LHCN-M2 (cell line): ENCODE measurements around the gene MKLN1. TPM values are rescaled to one million over a fixed set of nuclear protein-coding genes. Genes with fewer than 3 reads are reported as not detected.
"Not testable (repeated sequence)": the region's sequence is repeated elsewhere in the genome, so short reads cannot be mapped to it uniquely, and the experiment has no call there.

Experiments
- DNase-seq: peaks from one replicate; pipeline ENCODE4 v3.0.0-alpha.2; 2012; ENCODE audit warnings: low read depth
- total RNA-seq: library from RNA; depleted of rRNA; stranded (reverse); fragments of >200 nt; gene quantifications from 2 replicates; pipeline ENCODE4 v1.2.3, GENCODE V29; 2014

Gene MKLN1
- total RNA-seq, 1 experiment from 2014 or later, result 40.5 TPM

DNA sequence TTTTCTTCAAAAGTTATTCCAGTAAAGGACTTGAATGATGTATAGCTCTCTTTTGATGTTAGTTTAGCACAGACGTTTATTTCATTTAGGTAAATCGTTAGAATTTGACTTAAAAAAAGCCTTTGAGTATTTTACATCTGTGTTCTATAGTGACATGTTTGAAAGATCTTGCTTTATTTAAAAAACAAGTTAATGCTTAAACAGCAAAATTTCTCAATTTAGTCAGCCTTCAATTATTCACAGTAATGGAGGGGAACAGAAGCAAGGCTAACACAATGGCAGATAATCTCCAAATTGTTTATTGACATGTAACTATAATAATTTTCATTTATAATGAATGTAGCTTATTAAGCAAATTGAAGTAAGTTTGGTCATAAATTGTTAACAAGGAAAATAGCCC, 63.5 kb downstream of the MKLN1 start:
- DNase-seq, result no peak

DNA sequence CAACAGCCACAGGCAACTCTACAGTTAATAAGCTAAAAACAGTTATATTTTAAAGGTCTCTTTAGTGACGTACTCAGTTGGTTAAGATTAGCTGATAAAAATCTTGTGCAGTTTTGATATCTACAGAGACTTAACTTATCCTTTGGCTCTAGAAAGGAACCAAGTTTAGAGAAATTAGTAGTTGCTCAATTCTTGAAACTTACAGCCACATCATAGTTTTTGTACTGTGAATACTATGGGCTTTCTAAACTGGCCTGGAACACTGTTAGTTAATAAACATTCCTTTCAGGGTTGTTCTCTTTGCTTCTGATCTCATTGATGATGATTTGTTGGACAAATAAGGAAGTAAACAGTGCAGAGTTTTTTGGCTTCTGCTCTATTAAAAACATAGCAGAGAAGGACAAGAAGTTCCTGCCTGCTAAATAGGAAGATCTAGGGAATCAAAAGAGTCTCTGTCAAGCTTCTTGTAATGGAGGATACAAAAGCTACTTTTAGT, 73.1 kb downstream of the MKLN1 start:
- DNase-seq, result peak; percentile 7

DNA sequence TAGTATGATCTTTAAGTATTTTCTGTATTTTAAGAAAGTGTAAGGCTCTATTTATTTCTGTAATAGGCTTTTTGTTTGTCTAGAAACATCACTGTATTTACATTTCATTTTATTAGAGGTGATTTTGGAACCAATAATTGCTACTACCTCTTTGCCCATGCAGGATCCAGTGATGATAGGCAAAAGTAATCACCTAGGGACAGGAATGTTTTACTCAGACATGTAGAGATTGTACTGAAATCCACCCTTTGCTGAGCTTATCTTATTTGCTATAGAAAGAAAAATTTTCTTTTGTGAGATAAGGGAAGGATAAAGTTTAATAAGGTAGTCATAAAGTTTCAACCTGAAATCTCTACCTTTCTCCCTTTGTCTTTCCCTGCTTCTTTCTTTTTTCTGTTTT, 73.5 kb downstream of the MKLN1 start:
- no peak for DNase-seq

DNA sequence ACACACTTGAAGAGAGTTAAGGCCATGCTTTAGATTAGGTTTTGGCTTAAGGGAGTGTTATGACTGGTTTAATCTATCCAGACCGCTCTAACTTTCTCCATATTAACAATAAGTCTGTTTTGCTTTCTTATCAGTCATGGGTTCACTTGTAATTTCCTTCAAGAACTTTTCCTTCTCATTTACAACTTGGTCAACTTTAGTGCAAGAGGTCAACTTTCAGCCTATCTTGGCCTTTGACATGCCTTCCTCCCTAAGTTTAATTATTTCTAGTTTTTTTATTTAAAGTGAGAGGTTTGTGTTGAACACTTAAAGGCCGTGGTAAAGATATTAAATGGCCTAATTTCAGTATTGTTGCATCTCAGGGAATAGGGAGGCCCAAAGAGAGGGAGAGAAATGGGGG, 75.6 kb downstream of the MKLN1 start:
- no peak for DNase-seq

DNA sequence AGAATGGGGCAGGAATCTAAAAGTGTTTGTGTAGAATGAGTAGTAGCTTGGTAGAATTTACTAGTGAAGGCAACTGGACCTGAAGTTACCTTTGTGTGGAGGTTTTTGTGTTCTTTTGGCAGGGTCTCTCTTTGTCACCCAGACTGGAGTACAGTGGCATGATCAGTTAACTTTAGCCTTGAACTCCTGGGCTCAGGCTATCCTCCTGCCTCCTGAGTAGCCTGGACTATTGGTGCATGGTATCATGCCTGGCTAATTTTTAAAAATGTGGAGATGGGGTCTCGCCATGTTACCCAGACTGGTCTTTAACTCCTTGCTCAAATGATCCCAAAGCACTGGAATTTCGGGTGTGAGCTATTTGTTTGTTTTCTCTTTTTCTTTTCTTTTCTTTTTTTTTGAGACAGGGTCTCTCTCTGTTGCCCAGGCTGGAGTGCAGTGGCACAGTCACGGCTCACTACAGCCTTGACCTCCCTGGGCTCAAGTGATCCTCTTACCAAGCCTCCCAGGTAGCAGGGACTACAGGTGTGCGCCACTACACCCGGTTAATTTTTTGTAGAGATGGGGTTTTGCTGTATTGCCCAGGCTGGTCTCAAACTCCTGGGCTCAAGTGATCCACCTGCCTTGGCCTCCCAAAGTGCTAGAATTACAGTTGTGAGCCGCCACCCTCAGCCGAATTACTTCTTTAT, 76.7 kb downstream of the MKLN1 start:
- no peak for DNase-seq

DNA sequence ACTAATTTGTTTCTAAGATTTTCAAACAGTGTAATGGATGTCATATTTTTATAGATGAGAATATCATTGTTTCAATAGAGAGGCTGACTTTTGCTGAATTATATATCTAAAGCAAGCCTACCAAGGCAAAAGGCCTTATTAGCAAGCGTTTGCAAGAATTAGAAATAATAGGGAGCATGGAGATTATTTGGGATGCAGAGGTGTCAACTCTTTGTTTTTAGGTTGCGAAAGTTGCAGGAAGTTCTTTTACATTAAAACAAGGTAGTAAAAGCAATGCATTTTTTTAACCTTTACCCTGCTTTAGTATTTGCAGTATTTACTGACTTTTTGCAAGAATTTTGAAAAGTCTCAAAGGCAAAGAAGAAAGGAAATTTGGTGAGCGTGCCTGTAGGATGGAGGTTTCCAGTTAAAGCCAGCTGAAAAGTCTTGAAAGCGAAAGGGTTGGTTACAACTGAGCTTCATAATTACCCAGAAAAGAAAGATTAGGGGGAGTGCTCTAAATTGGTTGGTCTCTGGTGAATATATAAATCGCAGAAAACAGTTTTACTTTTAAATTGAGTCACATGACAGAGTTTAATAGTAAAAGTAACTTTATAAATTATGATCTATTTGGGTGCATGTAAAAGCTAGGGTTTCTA, 81.6 kb downstream of the MKLN1 start:
- DNase-seq, result no peak

DNA sequence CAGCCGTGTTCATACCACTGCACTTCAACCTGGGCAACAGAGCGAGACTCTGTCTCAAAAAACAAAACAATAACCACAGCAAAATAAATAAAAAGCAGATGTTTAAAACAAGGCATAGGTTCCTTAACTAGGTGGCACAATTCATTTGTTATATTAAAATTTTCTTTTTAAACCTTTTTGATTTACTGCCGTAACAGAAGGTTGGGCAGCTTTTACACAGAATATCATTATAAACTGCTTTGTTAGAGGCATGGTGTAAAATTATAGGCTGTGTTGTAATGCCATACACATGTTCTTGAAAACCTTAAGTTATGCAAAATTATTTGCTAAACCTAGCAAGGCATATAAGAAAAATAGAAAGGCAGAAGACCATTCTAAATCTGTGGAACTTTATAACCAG, 84.4 kb downstream of the MKLN1 start:
- no peak for DNase-seq

DNA sequence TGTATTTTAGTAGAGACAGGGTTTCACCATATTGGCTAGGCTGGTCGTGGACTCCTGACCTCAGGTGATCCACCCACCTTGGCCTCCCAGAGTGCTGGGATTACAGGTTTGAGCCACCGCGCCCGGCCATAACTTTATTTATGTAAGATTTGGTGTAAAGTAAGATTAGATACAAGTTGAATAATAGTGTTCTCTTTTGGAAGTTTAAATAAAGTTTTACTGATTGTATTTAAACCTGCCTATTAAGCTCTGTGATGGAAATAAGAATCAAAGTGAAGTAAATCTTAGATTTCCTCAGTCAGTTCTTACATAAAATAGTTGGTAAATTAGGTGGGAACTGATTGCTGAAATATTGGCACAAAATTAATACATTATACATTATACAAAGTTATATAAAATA, 86.0 kb downstream of the MKLN1 start:
- no peak for DNase-seq

DNA sequence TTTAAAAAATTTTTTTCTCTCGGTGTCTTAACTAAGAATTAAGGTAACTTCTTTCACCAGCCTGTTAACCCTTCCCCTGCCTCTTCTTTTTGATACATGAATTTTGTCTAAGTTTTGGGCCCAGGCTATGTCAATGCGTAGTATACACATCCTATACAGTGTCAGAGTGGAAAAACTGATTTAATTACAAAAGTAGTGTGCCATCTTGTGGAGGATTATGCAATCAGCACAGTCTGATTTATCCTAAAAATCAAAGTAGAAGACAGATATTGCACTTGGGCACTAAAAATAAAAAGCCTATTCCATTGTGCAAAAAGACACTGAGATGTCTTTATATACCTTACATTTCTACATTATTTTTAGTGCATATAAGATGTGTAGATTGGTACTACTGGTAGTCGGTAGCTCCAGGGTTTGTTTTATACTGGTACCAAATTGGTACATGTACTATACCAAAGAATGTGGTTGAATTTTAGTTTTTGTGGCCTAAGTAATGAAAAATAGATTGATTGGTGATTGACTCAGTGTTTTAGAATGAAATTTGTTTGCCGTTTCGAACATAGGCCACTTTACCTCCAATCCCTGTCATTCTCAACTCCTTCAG, 96.6 kb downstream of the MKLN1 start:
- peak; percentile 49 for DNase-seq

DNA sequence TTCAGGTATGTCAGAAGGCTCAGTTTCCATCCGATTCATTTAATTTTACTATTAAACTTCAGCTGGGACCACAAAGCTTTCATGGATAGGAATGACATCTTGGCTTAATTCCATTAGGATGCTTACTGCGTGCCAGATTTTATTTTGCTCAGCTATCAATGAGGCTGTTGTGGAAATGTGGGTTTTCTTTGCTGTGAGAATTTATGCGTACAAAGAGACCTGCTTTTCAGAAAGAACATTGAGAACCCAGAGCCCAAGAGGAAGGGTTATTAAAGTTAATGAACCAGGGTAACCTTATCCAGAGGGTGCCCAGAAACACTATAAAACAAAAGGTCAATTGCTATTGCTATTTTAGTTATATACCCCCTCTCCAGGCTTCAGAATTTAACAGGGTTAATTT, 98.3 kb downstream of the MKLN1 start:
- DNase-seq, result no peak

DNA sequence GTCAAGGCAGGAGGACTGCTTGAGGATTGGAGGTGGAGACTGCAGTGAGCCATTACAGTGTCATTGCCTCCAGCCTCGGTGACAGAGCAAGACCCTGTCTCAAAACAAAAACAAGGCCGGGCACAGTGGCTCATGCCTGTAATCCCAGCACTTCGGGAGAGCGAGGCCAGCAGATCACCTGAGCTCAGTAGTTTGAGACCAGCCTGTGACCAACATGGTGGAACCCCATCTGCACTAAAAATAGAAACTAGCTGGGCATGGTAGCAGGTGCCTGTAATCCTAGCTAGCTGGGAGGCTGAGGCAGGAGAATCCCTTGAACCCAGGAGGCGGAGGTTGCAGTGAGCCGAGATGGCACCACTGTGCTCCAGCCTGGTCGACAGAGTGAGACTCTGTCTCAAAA, 103.2 kb downstream of the MKLN1 start:
- not testable (repeated sequence) for DNase-seq

DNA sequence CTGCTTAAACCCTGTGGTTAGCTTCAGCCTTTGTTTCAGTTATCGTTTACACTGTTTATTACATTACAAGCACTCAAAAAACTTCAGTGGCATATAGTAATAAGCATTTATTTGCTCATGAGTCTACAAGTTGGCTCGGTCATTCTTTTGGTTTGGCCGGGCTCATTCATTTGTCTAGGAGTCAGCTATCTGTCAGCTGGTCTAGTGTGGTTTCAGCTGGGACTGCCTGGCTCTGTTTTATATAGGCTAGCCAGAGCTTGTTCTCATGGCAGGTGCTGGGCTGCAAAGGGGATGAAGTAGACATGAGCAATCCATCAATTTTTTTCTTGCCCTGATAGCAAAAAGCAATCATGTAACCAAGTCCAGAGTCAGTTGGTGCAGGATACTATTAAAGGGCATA, 103.6 kb downstream of the MKLN1 start:
- DNase-seq, result peak; percentile 96

DNA sequence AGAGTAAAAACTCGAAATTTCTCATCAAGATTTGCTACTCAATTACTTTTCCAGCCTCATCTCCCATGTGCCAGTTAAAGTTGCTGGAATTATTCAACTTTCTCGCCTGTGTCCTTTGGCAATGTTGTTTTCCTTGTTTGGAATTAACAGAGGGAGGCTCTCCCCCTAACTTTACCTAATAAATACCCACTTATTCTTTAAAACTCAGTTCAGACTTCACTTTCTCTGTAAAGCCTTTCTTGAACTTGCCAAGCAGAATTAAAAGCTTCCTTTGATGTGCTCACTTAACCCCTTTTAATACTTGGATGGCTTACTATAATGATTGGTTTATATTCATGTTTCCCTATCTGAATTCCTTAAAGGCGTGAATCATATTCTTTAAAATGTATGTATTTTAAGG, 104.1 kb downstream of the MKLN1 start:
- DNase-seq, result no peak

DNA sequence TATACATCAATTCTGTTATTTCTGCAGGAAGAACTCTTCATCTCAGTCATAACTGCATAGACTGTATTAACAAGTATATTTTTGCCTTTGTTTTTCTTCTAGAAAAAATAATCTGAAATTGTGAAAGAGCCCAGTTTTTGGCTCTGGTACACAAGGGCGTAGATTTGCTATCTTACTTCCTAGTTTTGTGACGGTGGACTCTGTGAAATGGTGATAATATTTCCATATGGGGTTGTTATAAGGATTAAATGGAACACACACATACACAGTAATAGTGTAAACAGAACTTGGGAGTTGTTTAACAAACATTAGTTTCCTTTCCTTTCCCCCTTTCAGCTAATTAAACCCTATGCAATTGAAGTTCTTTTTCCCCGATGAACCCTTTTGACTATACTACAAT, 108.7 kb downstream of the MKLN1 start:
- DNase-seq, result no peak

DNA sequence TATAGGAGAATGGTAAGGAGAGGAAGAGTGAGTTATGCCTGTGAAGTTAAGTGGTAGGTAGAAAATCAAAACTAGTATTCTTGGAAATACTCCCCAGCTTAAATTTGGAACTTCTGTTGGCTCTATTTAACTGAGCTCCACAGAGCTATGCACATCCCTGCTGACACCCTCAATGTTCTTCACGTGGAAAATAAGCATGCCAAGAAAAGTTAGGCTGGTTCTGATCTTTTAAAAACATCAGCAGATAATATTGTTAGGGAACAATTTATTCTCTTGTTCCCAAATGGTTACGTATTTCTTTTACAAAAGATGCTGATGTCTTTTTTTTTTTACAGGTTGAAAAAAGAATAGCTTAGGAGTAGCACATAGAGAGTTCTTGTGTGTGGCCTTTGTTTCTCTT, 111.3 kb downstream of the MKLN1 start:
- DNase-seq, result no peak

DNA sequence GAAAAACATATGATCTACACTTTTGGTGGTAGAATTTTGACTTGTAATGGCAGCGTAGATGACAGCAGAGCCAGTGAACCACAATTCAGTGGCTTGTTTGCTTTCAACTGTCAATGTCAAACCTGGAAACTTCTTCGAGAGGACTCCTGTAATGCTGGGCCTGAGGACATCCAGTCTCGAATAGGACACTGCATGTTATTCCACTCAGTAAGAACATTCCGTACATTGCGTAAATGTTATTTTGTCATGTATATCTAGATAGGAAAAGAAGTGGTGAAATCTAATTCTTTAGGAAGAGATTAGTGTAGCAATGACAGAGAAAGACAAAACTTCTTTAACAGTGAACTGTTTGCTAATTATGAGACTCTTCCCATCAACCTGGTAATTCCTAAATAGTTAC, 115.8 kb downstream of the MKLN1 start:
- no peak for DNase-seq

DNA sequence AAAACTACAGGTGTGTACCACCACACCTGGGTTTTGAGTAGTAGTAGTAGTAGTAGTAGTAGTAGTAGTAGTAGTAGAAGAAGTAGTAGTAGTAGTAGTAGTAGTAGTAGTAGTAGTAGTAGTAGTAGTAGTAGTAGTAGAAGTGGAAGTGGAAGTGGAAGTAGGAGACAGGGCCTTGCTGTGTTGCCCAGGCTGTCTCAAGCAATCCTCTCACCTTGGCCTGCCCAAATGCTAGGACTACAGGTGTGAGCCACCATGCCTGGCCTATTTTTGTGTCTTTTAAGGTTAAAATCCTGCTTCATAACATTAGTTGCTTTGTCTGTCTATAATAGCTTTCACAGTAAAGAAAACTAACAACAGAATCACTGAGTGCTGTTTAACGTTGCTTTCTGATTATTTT, 117.0 kb downstream of the MKLN1 start:
- DNase-seq, result no peak

DNA sequence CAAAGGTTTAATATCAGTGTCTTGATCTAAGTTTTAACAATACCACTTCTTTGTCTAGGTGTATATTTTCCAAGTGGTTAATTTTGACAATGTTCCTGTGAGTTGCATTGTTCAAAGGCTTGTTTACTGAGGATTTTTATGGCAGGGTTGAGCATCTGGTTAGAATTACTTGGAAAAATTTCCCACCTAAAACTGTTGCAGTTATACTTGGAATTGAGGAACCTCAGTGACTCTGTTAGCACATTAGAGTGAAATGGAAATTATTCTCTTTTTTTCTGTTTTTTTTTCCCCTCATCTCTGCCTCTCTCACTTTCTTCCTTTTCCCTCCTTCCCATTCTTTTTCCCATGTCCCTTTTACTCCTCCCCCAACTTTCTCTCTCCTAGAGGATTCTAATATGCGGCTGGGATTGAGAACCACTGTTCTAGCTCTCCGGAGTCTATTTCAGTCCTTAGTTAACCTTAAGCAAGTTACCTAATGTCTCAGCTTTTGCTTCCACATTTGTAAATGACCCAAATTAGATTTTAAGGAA, 121.8 kb downstream of the MKLN1 start:
- no peak for DNase-seq

DNA sequence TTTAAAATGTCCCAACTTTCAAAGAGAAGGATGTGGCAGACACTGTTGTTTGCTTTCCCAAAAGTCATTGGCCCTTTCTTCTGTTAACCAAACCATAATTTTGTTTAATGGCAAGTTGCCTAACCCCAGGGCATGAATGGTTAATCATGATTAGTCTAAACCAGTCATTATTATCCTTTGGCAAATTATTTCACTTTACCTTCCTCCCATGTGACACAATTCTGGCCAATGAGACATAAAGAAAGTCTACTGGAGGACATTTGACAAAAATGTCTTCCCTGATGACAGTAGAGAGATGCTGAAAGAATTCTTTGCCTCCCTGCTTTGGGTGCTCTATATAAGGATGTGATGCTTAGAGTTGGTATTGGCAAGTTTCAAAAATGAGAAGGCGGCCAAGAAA, 126.8 kb downstream of the MKLN1 start:
- no peak for DNase-seq

DNA sequence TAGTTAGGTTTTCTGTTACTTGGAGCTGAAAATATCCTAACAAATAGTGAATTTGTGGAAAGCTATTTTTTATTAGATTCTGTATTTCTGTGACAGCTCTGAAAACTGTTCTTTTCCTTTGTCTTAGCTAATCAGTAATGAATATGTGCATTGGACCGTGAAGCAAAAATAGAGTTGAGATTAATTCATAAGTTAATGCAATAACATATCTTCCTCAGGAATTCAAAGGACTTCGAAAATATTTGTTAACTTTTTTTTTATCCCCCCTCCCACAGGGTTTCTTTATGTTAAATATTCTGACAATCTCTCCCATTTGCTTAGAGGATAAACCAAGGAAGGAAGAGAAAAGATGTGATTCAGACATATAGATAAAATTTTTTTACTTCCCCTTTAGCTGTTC, 127.3 kb downstream of the MKLN1 start:
- DNase-seq, result no peak

DNA sequence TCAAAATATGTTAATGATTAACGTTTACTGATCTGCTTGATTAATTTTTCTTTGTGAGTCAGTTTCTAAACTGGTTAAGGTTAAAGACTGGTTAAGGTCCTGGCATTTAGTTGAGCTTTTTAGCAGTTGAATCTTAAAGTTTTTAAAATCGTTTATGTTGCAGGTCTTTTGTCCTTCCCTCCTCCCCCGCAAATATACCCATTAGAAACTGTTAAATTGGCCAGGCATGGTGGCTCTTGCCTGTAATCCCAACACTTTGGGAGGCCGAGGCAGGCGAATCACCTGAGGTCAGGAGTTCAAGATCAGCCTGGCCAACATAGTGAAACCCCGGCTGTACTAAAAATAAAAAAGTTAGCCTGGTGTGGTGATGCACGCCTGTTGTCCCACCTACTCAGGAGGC, 127.9 kb downstream of the MKLN1 start:
- DNase-seq, result no peak

DNA sequence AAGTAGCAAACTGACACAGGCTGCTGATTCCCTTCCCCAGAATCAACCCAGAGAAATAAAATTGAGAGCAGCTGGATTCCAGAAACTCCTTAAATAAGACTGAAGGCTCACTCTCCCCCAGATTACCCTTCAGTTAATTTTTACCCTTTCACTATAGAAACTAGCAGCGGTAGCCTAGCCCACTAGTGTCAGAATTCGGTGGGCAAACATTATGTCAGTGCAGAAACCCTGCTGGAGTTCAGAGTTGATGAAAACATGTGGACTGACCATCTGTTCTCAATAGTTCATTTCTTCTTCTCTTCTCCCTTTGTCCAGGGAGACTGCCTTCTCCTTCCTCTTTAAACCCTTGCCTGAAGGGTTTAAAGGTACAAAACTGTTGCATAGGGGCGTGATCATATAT, 128.7 kb downstream of the MKLN1 start:
- DNase-seq, result no peak

DNA sequence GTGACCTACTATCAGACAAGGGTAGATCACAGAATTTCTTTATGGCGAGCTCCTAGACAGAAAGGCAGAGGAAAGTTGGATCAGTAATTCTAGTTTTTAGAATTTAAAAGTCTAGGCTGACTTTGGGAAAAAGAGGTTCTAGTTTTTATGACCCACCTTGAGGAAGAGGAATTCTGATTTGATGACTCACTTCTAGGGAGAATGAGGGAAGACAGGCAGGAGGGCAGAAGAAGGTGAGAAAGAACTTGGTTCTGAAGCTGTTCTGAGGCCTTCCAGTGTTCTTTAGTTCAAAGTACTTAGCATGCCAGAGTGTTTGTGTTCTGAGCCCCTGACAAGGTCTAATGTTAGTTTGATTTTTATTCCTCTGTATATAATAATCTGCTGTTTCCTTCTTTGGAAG, 131.6 kb downstream of the MKLN1 start:
- DNase-seq, result no peak
